CD14-positive monocyte (primary cell): ENCODE results near the gene GRK5. TPM values are rescaled to one million over a fixed set of nuclear protein-coding genes. Genes with fewer than 3 reads are reported as not detected.

Source experiments
- DNase-seq, 3 donors: peaks; one replicate each; pipeline ENCODE4 v3.0.0-alpha.2; 2011 to 2022
- H2AFZ ChIP-seq: 2 replicates; pipeline ENCODE4 v1.6.0; 2012; ENCODE audit warnings: mild to moderate bottlenecking, low read depth, low read length, inconsistent platforms; ENCODE audit not compliant: insufficient read depth, poor library complexity, severe bottlenecking
- H3K27ac ChIP-seq, 2 donors: 1 replicate in 1 of 2; 2 replicates in 1 of 2; pipeline ENCODE4 v1.5.1; 2012 to 2013; ENCODE audit warnings: low read length in 2 of 2, control low read depth in 1 of 2, inconsistent platforms in 1 of 2, low read depth in 1 of 2, mild to moderate bottlenecking in 1 of 2
- H3K27me3 ChIP-seq, 2 donors: one replicate each; pipeline versions ENCODE4 v1.6.0 to v1.6.1; 2011 to 2013; ENCODE audit warnings: low read length in 2 of 2; ENCODE audit not compliant: control insufficient read depth in 2 of 2, insufficient read depth in 2 of 2
- H3K36me3 ChIP-seq, 2 donors: replicated peaks in 1 of 2; 1 replicate in 1 of 2; 2 replicates in 1 of 2; pipeline versions ENCODE4 v1.5.1 to v1.6.1; 2012 to 2013; ENCODE audit warnings: low read length in 2 of 2, control low read depth in 1 of 2, inconsistent platforms in 1 of 2, mild to moderate bottlenecking in 1 of 2; ENCODE audit not compliant: insufficient read depth in 2 of 2, control insufficient read depth in 1 of 2
- H3K4me1 ChIP-seq, 2 donors: 1 replicate in 1 of 2; 2 replicates in 1 of 2; pipeline versions ENCODE4 v1.5.1 to v1.6.1; 2012 to 2013; ENCODE audit warnings: low read length in 2 of 2, control low read depth in 1 of 2, inconsistent platforms in 1 of 2, mild to moderate bottlenecking in 1 of 2, moderate library complexity in 1 of 2; ENCODE audit not compliant: insufficient read depth in 2 of 2, control insufficient read depth in 1 of 2
- H3K4me2 ChIP-seq: replicated peaks from 2 replicates; pipeline ENCODE3; 2012; ENCODE audit warnings: low read length, moderate library complexity, mild to moderate bottlenecking; ENCODE audit not compliant: poor library complexity, severe bottlenecking; ENCODE audit errors: extremely low read depth
- H3K4me3 ChIP-seq, 3 experiments: fragments of 200-600 bp in 1 of 3; sonication (generic) in 1 of 3; replicated peaks in 1 of 3; 1 replicate in 2 of 3; 2 replicates in 1 of 3; pipeline ENCODE4 v1.5.1; 2011 to 2013; ENCODE audit warnings: low read length in 3 of 3, mild to moderate bottlenecking in 3 of 3, control low read depth in 2 of 3, low read depth in 2 of 3, inconsistent platforms in 1 of 3, moderate library complexity in 1 of 3
- H3K79me2 ChIP-seq: 2 replicates; pipeline ENCODE4 v1.6.0; 2012; ENCODE audit warnings: mild to moderate bottlenecking, control low read depth, inconsistent platforms, low read length, moderate library complexity; ENCODE audit not compliant: insufficient read depth
- H3K9ac ChIP-seq: 2 replicates; pipeline ENCODE4 v1.6.0; 2017; ENCODE audit warnings: low read length, mild to moderate bottlenecking; ENCODE audit not compliant: insufficient read depth, poor library complexity, severe bottlenecking
- H3K9me3 ChIP-seq, 2 donors: replicated peaks in 1 of 2; 1 replicate in 1 of 2; 2 replicates in 1 of 2; pipeline versions ENCODE4 v1.5.1 to v1.6.1; 2012 to 2013; ENCODE audit warnings: low read length in 2 of 2, control low read depth in 1 of 2; ENCODE audit not compliant: control insufficient read depth in 1 of 2, insufficient read depth in 1 of 2
- H4K20me1 ChIP-seq: 2 replicates; pipeline ENCODE4 v1.6.0; 2012; ENCODE audit warnings: mild to moderate bottlenecking, low read length, control low read depth, moderate library complexity; ENCODE audit not compliant: insufficient read depth
- H3K27ac Mint-ChIP-seq, 7 donors: one replicate each; pipeline ENCODE4 v1.8.0; 2020; ENCODE audit warnings: mild to moderate bottlenecking in 7 of 7, mixed read lengths in 7 of 7, moderate library complexity in 6 of 7, inconsistent platforms in 2 of 7
- H3K27me3 Mint-ChIP-seq, 3 donors: one replicate each; pipeline ENCODE4 v1.8.0; 2021 to 2022; ENCODE audit warnings: low read depth in 3 of 3, mild to moderate bottlenecking in 3 of 3, mixed read lengths in 3 of 3, moderate library complexity in 3 of 3, inconsistent platforms in 1 of 3
- H3K36me3 Mint-ChIP-seq, 2 donors: one replicate each; pipeline ENCODE4 v1.8.0; 2020; ENCODE audit warnings: mixed read lengths in 2 of 2, inconsistent platforms in 1 of 2, mild to moderate bottlenecking in 1 of 2
- H3K4me1 Mint-ChIP-seq: one replicate; pipeline ENCODE4 v1.8.0; 2020; ENCODE audit warnings: mild to moderate bottlenecking, mixed read lengths
- H3K4me3 Mint-ChIP-seq, 2 donors: one replicate each; pipeline ENCODE4 v1.8.0; 2020; ENCODE audit warnings: mild to moderate bottlenecking in 2 of 2, mixed read lengths in 2 of 2, moderate library complexity in 1 of 2
- H3K9me3 Mint-ChIP-seq, 7 donors: one replicate each; pipeline ENCODE4 v1.8.0; 2020 to 2022; ENCODE audit warnings: mixed read lengths in 7 of 7, mild to moderate bottlenecking in 6 of 7, moderate library complexity in 6 of 7, inconsistent platforms in 2 of 7
- WGBS: methylation state at CpG from one replicate; pipeline ENCODE4 v1.1.5; 2013; ENCODE audit warnings: missing lambda C conversion rate; ENCODE audit not compliant: insufficient coverage; 5-methylcytosine and 5-hydroxymethylcytosine counted together
- intact Hi-C, 2 donors: fragments of 100-400 bp; cut with micrococcal nuclease; formaldehyde crosslinking; loops; one replicate each; pipeline versions ENCODE4 v1.15.0 to v1.15.1; 2023
- polyA plus RNA-seq, 3 donors: library from polyadenylated mRNA; depleted of rRNA in 1 of 3; unstranded in 2 of 3; stranded (reverse) in 1 of 3; fragments of 300-500 nt in 2 of 3; fragments of >200 nt in 1 of 3; fragmentation: Illumina TruSeq in 2 of 3; gene quantifications; 1 replicate in 2 of 3; 2 replicates in 1 of 3; pipeline ENCODE4 v1.2.3, GENCODE V29; 2012 to 2021
- TF ChIP-seq, protein P1 (sequence below): fragments of 200-600 bp; IDR thresholded peaks from one replicate; pipeline ENCODE4 v1.8.0; 2022; ENCODE audit warnings: antibody characterized with exemption, mild to moderate bottlenecking

Gene GRK5
- polyA plus RNA-seq, 3 donors, result 1.2 to 6.5 (median 2.8) TPM

DNA sequence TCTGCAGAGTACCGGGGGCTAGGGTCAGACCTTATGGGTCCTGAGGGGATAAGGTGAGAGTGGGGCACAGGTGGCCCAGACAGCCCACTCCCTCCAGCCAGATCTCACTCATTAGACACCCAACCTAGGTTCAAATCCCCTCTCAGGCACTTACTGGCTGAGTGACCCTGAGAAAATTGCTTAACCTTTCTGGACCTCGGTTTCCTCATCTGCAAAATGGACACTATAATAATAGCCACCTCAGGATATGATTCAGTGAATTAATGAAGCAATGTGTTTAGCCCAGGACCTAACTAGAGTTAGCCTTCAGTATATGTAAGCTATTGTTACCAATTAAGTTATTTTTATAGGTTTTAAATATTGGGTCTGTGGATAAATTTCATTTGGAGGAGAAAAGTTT is 212.6 kb downstream of the GRK5 start:
- TF ChIP-seq, protein P1, sequence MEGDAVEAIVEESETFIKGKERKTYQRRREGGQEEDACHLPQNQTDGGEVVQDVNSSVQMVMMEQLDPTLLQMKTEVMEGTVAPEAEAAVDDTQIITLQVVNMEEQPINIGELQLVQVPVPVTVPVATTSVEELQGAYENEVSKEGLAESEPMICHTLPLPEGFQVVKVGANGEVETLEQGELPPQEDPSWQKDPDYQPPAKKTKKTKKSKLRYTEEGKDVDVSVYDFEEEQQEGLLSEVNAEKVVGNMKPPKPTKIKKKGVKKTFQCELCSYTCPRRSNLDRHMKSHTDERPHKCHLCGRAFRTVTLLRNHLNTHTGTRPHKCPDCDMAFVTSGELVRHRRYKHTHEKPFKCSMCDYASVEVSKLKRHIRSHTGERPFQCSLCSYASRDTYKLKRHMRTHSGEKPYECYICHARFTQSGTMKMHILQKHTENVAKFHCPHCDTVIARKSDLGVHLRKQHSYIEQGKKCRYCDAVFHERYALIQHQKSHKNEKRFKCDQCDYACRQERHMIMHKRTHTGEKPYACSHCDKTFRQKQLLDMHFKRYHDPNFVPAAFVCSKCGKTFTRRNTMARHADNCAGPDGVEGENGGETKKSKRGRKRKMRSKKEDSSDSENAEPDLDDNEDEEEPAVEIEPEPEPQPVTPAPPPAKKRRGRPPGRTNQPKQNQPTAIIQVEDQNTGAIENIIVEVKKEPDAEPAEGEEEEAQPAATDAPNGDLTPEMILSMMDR, result no peak
- Histone ChIP-seq H3K4me1 (peaks cover 0 to 4% of the 10 kb centered on the region in 2 donors), H3K79me2 (no peaks in the 10 kb centered on the region), H2AFZ (no peak overlapping the region), H3K9ac (no peak overlapping the region), H3K36me3 (no peaks in the 10 kb centered on the region), H3K27ac (no peak overlapping the region), H3K4me3 (no peak overlapping the region), H4K20me1 (no peaks in the 10 kb centered on the region), H3K9me3 (no peaks in the 10 kb centered on the region), H3K27me3 (no peaks in the 10 kb centered on the region), H3K4me2 (no peak overlapping the region)
- H3K27me3 Mint-ChIP-seq, result peaks cover 2 to 8% (median 5%) of the 10 kb centered on the region in 3 donors
- DNase-seq, result no peak
- H3K27ac Mint-ChIP-seq, result peak overlapping the region in 1 of 7 donors; percentile 62
- intact Hi-C loops, result loop anchor here (5.0 to 10.0 kb wide), 2 partner anchors 65 to 278 kb away; no protein-coding TSS in a partner anchor
- H3K36me3 Mint-ChIP-seq, result peaks cover 9 to 12% of the 10 kb centered on the region in 2 donors
- H3K4me3 Mint-ChIP-seq, result no peak overlapping the region
- H3K9me3 Mint-ChIP-seq, result no peaks in the 10 kb centered on the region
- H3K4me1 Mint-ChIP-seq, result peaks cover 4% of the 10 kb centered on the region
- no CpG with 5 or more reads among the region's 2 CpGs for WGBS

DNA sequence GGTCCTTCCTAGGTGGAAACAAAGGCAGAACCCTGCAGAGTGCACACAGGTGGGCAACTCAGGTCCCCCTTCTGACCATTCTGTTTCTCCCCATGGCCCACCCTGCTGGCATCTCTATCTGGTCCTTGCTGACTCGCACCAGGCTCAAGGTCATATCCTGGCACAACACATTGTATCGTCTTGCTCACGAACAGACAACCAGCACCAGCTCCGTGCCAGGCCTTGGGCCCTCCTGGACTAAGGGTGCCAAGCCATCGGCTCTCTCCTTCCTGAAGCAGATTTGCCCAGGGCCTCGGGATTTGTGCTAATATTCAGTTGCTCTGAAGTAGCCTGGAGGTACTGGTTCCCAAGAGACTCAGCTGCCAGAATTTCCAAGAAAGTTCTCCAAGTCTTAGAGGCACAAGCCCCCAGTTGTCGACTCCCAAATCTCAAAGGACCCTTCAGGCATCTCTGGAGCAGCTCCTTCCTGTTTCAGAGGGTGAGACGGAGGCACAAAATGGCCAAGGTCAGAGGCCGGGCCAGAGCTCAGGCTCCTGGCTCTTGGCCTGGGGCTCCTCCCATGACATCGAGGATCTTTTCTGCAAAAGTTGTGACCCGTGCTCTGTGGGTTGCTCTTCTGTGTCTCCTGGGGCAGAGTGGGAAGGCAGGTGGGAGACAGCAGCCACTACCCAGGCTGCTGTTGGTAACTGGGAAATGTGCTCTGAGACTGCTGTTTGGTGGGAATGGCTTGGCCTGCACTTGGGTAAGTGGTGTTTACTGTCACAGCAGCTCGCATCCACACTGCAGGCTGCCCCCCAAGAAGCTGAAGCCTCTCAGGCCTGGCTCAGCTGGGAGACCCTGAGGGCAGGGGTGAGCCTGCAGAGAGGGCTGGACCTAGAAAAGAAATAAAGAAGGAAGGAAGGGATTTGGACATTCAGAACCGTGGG is 213.8 kb downstream of the GRK5 start:
- H3K27me3 Mint-ChIP-seq, result peaks cover 2 to 6% (median 3%) of the 10 kb centered on the region in 3 donors
- H3K9me3 Mint-ChIP-seq, result no peaks in the 10 kb centered on the region
- Histone ChIP-seq H3K4me3 (no peak overlapping the region), H3K27me3 (no peaks in the 10 kb centered on the region), H4K20me1 (no peaks in the 10 kb centered on the region), H3K4me2 (no peak overlapping the region), H3K36me3 (peaks cover 4 to 8% of the 10 kb centered on the region in 2 donors), H3K79me2 (no peaks in the 10 kb centered on the region), H3K9ac (no peak overlapping the region), H2AFZ (no peak overlapping the region), H3K27ac (no peak overlapping the region), H3K9me3 (no peaks in the 10 kb centered on the region), H3K4me1 (no peaks in the 10 kb centered on the region)
- no peak overlapping the region for H3K4me3 Mint-ChIP-seq
- H3K27ac Mint-ChIP-seq, result no peak overlapping the region
- 96% methylated on average over 12 of the region's 13 CpGs for WGBS
- TF ChIP-seq, protein P1, result no peak
- DNase-seq, result no peak
- H3K36me3 Mint-ChIP-seq, result peaks cover 12 to 17% of the 10 kb centered on the region in 2 donors
- no peaks in the 10 kb centered on the region for H3K4me1 Mint-ChIP-seq
- intact Hi-C loops, result no loop called here
